Measurements from ENCODE around the gene CIBAR2. TPM values are rescaled to one million over a fixed set of nuclear protein-coding genes. Genes with fewer than 3 reads are reported as not detected.

Gene CIBAR2
- total RNA-seq, 1 experiment from 2014 or later: not detected

GRCh38 chr16:85089525-85089924 lies 22.7 kb downstream of the CIBAR2 start:
- Mint-ChIP-seq H3K4me3 (no peak overlapping the region), H3K27me3 (ENCODE audit: low read depth) (peaks cover 67% of the 10 kb centered on the region), H3K36me3 (ENCODE audit: insufficient read depth in 1 of 3, low read depth in 3 of 3) (no peaks in the 10 kb centered on the region; a peak in 1 of 7 replicates), H3K27ac (no peak overlapping the region; a peak in 1 of 7 replicates), H3K9me3 (no peaks in the 10 kb centered on the region; a peak in 1 of 5 replicates), H3K4me1 (peaks cover 18 to 26% of the 10 kb centered on the region in 2 experiments)
- H4K20me1 ChIP-seq (ENCODE audit: control insufficient read depth, insufficient read depth, insufficient read length): no peaks in the 10 kb centered on the region
- no peak overlapping the region for H4K91ac ChIP-seq (ENCODE audit: insufficient read length, low read depth, low read length)
- H3K27me3 ChIP-seq (ENCODE audit: insufficient read depth, low read length): peaks cover 9% of the 10 kb centered on the region; the same call in 1 of the 2 replicates
- TF ChIP-seq, protein P1, sequence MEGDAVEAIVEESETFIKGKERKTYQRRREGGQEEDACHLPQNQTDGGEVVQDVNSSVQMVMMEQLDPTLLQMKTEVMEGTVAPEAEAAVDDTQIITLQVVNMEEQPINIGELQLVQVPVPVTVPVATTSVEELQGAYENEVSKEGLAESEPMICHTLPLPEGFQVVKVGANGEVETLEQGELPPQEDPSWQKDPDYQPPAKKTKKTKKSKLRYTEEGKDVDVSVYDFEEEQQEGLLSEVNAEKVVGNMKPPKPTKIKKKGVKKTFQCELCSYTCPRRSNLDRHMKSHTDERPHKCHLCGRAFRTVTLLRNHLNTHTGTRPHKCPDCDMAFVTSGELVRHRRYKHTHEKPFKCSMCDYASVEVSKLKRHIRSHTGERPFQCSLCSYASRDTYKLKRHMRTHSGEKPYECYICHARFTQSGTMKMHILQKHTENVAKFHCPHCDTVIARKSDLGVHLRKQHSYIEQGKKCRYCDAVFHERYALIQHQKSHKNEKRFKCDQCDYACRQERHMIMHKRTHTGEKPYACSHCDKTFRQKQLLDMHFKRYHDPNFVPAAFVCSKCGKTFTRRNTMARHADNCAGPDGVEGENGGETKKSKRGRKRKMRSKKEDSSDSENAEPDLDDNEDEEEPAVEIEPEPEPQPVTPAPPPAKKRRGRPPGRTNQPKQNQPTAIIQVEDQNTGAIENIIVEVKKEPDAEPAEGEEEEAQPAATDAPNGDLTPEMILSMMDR (conservative IDR thresholded peaks at IDR 0.05): no peak
- H4K8ac ChIP-seq (replicated peaks; ENCODE audit: insufficient read length, low read depth, low read length): no peak overlapping the region
- no peak overlapping the region for H3K14ac ChIP-seq (ENCODE audit: insufficient read depth, low read length)
- no peak overlapping the region for H3K18ac ChIP-seq (ENCODE audit: insufficient read length, low read depth, low read length)
- no peaks in the 10 kb centered on the region for H3K23me2 ChIP-seq (ENCODE audit: insufficient read length, low read depth, low read length, poor library complexity, severe bottlenecking)
- H3K79me2 ChIP-seq (ENCODE audit: insufficient read depth, low read length): no peaks in the 10 kb centered on the region
- no peak overlapping the region for H3K4me2 ChIP-seq (ENCODE audit: insufficient read depth, insufficient read length, low read length)
- no peak overlapping the region for H3T11ph ChIP-seq (ENCODE audit: low read length)
- no peak overlapping the region for H4K5ac ChIP-seq (ENCODE audit: insufficient read length, low read depth, low read length)
- H2BK5ac ChIP-seq (ENCODE audit: insufficient read length, low read length): no peak overlapping the region
- WGBS (ENCODE audit: extremely low coverage, insufficient read length, low lambda C conversion rate): no CpG with 5 or more reads among the region's 16 CpGs
- H3K56ac ChIP-seq (ENCODE audit: insufficient read length, low read depth, low read length): no peak overlapping the region
- no peak overlapping the region for H2BK15ac ChIP-seq (ENCODE audit: low read depth, low read length)
- no peak overlapping the region for H2BK120ac ChIP-seq (ENCODE audit: low read depth, low read length, poor library complexity, severe bottlenecking)
- no peak overlapping the region for H2AFZ ChIP-seq (ENCODE audit: low read length)
- no peak overlapping the region for H3K9ac ChIP-seq (ENCODE audit: extremely low read depth, insufficient read length, low read length)
- DNase-seq: no peak
- H2BK12ac ChIP-seq (ENCODE audit: insufficient read length, low read depth, low read length): no peak overlapping the region
- H3K23ac ChIP-seq (ENCODE audit: insufficient read length, low read depth, low read length): no peak overlapping the region
- H2AK5ac ChIP-seq (ENCODE audit: insufficient read length, low read length): no peak overlapping the region
- no peak overlapping the region for H3K4ac ChIP-seq (ENCODE audit: low read depth, low read length)
- H3K27ac ChIP-seq (ENCODE audit: insufficient read length, low read depth, low read length): no peak overlapping the region
- no peaks in the 10 kb centered on the region for H3K4me1 ChIP-seq (ENCODE audit: insufficient read depth, low read length)
- H2BK20ac ChIP-seq (ENCODE audit: low read depth, low read length, poor library complexity, severe bottlenecking): no peak overlapping the region
- no peaks in the 10 kb centered on the region for H3K79me1 ChIP-seq (ENCODE audit: insufficient read depth, low read depth, low read length, poor library complexity, severe bottlenecking)
- H3K9me3 ChIP-seq (ENCODE audit: control insufficient read depth, low read depth, low read length): no peaks in the 10 kb centered on the region

Data from H9 (cell line).